ENCODE results near the gene ADARB2.
"Not testable (repeated sequence)": the region's sequence is repeated elsewhere in the genome, so short reads cannot be mapped to it uniquely, and the experiment has no call there.

The ADARB2 gene

DNA sequence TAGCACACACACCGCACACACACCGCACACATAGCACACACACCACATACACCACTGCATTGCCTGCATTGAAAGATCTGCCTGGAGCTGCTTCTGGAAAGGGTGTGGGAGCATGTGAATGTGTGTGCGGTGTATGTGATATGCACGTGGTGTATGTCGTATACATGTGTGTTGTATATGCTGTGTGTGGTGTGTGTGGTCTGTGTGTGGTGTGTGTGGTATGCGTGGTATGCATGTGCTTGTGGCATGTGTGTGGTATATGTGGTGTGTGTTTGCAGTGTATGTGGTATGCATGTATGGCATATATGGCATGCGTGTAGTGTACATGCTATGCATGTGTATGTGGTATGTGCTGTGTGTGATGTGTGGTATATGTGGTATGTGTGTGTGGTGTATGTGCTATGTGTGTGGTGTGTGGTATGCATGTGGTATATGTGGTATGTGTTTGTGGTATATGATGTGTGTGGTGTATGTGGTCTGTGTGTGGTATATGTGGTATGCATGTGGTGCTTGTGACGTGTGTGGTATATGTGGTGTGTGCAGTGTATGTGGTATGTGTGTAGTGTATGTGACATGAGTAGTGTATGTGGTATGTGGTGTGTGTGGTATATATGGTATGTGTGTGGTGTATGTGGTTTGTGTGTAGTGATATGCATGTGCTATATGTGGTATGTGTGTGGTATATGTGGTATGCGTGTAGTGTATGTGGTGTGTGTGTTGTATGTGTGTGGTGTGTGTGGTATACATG is 505.0 kb downstream of the ADARB2 start:
- no peak for DNase-seq

DNA sequence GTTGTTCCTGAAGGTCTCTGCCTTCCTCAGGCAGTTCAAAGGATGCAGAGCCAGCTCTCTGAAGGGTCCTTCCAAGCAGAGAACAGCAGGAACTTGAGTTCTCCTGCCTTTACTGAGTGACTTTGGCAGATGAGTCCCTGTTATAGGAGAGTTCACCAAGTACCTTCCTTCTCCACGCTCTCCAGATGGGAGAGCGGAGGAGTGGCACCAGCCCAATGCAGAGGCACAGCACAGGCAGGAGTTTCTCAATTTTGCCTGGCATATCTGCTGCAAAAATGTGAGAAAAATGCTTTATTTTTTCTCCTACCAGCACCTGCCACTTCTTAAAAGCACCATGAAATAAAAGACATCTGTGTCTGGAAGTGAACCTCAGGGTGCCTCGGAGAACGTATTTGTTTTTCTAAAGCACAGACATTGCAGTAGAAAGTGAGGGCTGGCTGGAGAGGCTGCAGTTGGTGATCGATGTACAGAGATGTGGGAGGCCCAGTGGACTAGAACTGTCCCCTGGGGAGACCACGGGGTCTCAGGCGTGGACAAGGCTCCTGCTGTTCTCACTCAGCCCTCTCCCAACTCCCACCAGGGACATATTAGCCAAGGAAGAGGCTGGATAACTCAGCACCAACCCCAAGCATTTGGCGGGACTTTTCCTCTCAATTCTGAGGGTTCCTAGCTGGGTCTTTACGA is 506.6 kb downstream of the ADARB2 start:
- DNase-seq = no peak

- DNase-seq = no peak
These were observed 507.2 kb downstream of the ADARB2 start for GRCh38 chr10:1230138-1230537.

DNA sequence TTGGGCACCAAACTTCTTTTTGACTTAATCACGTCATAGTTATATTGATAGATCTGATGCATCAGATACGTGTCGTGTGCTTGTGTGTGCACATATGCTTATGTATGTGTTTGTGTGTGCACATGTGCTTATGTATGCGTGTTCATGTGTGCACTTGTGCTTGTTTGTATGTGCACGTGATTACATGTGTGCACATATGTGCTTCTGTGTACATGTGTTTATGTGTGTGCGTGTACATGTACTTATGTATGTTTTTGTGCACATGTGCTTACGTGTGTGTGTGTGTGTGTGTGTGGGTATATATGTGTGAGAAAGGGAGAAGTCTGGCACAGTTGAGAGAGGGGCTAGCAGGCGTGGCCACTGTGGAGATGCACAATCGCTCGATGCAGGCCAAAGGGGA is 507.8 kb downstream of the ADARB2 start:
- DNase-seq = no peak

DNA sequence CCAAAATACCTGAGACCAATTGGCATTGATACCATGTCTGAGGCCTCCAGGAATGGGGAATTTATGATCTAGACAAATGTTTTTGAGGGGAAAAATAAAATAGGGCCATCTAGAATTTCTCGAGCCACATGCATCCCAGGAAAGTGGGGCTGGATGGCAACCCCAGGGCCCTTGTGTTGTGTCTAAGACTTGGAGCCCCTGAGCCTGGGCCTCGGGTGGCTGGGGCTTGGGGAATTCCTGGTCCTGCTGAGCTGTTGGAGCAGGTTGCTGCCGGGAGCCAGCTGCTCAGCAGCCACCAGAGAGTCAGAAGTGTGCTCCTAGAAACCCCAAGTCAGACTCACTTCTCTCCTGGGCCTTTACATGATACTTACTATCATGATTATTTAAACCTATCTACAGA is 508.2 kb downstream of the ADARB2 start:
- DNase-seq = no peak

DNA sequence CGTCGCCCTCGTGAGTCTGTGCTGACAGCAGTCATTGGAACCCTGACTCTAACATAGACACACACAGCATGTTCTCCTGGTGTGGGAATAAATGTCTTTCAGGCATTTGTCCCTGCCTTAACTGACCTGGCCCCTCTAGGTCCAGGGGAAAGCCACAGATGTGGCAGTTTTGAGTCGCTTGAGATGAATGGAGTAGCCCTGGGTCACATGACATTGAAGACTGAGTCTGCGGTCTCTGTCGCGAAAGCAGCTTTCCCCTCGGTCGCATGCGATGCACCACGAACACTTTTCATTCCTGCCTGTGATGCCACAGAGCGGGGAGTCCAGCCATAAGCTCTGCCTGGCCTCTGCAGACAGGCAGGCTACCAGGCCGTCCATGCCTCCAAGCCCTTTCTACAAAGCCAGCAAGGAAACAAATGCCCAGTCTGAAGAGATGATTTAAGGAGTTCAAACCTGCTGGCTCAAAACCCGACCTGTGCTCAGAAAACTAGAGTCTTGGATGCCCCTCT is 508.8 kb downstream of the ADARB2 start:
- DNase-seq = no peak

- DNase-seq = no peak
These were observed 509.6 kb downstream of the ADARB2 start for GRCh38 chr10:1227510-1228402.

DNA sequence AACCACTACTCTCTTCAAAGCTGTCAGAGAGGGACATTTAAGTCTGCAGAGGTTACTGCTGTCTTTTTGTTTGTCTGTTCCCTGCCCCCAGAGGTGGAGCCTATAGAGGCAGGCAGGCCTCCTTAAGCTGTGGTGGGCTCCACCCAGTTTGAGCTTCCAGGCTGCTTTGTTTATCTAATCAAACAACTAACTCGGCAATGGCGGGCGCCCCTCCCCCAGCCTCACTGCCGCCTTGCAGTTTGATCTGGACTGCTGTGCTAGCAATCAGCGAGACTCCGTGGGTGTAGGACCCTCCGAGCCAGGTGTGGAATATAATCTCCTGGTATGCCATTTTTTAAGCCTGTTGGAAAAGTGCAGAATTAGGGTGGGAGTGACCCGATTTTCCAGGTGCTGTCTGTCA is 510.4 kb downstream of the ADARB2 start:
- DNase-seq = not testable (repeated sequence)

DNA sequence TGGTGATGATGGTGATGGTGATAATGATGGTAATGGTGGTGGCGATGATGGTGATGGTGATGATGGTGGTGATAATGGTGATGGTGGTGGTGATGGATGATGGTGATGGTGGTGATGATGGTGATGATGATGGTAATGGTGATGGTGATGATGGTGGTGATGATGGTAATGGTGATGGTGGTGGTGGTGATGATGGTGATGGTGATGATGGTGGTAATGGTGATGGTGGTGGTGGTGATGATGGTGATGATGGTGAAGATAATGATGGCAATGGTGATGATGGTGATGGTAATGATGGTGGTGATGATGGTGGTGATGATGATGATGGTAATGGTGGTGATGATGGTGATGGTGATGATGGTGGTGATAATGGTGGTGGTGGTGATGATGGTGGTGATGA is 517.5 kb downstream of the ADARB2 start:
- DNase-seq = not testable (repeated sequence)

DNA sequence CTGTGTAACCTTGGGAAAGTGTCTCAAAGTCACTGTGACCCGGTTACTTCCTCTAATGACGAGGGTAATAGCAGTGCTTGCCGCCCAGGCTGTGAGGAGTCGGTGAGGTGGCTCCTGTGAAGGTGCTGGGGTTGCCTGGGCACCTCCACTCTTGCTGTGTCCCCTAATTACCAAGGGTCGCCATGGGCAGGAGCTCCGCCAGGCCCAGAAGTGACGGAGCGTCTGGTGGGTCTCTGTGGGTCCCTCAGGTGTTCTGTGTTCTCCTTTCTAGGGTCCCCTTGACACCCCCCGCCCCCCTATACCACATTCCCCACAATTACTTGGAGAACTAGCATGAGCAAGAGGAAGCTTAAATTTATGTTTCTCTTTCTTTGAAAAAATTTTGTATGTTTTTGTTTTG is 519.7 kb downstream of the ADARB2 start:
- DNase-seq = no peak

- no peak for DNase-seq
These were observed 520.1 kb downstream of the ADARB2 start for GRCh38 chr10:1217237-1217587.

GRCh38 chr10:1216574-1217236 is 520.6 kb downstream of the ADARB2 start:
- DNase-seq = peak; percentile 44

GRCh38 chr10:1215862-1216573 is 521.3 kb downstream of the ADARB2 start:
- DNase-seq = no peak

- peak; percentile 32 for DNase-seq
These were observed 522.3 kb downstream of the ADARB2 start for GRCh38 chr10:1214882-1215540.

GRCh38 chr10:1214071-1214675 is 523.2 kb downstream of the ADARB2 start:
- no peak for DNase-seq

DNA sequence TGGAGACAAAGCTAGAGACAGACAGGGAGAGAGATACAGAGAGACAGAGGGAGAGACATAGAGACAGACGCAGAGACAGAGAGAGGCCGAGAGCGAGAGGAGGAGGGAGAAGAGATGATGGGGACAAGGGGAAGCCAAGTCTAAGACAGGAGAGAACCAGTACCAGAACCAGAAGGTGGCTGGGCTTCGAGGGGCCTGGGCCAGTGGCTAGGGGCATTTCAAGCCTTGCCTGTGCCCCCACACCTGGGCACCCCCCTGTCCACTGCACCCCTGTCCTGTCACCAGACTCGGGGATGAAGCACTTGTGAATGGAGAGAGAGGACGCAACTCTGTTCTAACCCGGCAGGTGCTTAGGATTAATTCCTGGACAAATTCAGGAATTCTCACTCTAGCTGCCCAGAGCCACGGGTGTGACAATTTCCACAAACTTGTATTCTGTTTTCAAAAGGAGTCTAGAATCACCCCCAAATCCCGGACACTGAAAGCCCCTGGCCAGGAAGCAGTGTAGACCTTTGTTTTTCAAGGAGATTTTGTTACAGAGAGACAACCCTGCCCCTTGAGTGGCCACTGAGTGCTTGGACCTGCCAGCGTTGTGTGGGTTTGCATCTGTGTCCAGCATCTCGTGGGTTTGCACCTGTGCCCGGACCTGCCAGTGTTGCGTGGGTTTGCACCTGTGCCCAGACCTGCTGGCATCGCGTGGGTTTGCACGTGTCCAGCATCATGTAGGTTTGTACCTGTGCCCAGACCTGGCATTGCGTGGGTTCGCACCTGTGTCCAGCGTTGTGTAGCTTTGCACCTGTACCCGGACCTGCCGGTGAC is 523.9 kb downstream of the ADARB2 start:
- peak; percentile 47 for DNase-seq

- peak; percentile 50 for DNase-seq
These were observed 524.7 kb downstream of the ADARB2 start for GRCh38 chr10:1212571-1213141.

- peak; percentile 39 for DNase-seq
These were observed 525.3 kb downstream of the ADARB2 start for GRCh38 chr10:1211844-1212570.

- DNase-seq = peak; percentile 32
These were observed 526.7 kb downstream of the ADARB2 start for GRCh38 chr10:1210667-1211066.

Measured in islet precursor cell (in vitro differentiated cells).